ENCODE data around the gene SUPT16H. TPM values are rescaled to one million over a fixed set of nuclear protein-coding genes. Genes with fewer than 3 reads are reported as not detected.

SUPT16H gene
- total and polyA plus RNA-seq, 2 experiments from 2014 or later, result 187 to 268 TPM

- TF ChIP-seq ZNF462 (CRISPR knock-in tag; IDR thresholded peaks at IDR 0.05) (no peak), JUNB (IDR thresholded peaks at IDR 0.05; ENCODE audit: unreplicated experiment) (no peak), POLR2AphosphoS5 (IDR thresholded peaks at IDR 0.05; ENCODE audit: low read depth) (no peak), CREB1 (CRISPR knock-in tag; IDR thresholded peaks at IDR 0.05; ENCODE audit: low read depth) (no peak), ETS1 (IDR thresholded peaks at IDR 0.05) (no peak), ZNF331 (CRISPR knock-in tag; IDR thresholded peaks at IDR 0.05; ENCODE audit: low read depth) (no peak), STAT1 (IDR thresholded peaks at IDR 0.05; ENCODE audit: unreplicated experiment) (no peak), NANOG (IDR thresholded peaks at IDR 0.05; ENCODE audit: borderline replicate concordance) (no peak), EZH2 (IDR thresholded peaks at IDR 0.05; ENCODE audit: low read depth, unreplicated experiment) (no peak), ZNF114 (CRISPR knock-in tag; IDR thresholded peaks at IDR 0.05) (no peak)
These were observed 13.7 kb downstream of the SUPT16H start (continued) for GRCh38 chr14:21369949-21370679.

All from GM23338 (cell line).